Cardiac fibroblast (primary cell): Measurements from ENCODE around the gene FOXB2.
A peak's percentile ranks its signal among the peaks of the same experiment; 100 is the strongest.

Experiments used
- DNase-seq, 2 donors: peaks; one replicate each; pipeline versions ENCODE4 v3.0.0 to v3.0.0-alpha.2; 2010; ENCODE audit warnings: low read depth in 2 of 2
- H3K4me3 ChIP-seq, 2 donors: replicated peaks in 1 of 2; 1 replicate in 1 of 2; 2 replicates in 1 of 2; pipeline ENCODE4 v1.5.1; 2011; ENCODE audit warnings: low read depth in 2 of 2, low read length in 2 of 2, mild to moderate bottlenecking in 2 of 2, moderate library complexity in 1 of 2
- CTCF ChIP-seq: IDR thresholded peaks from one replicate; pipeline ENCODE4 v1.5.1; 2011; ENCODE audit warnings: low read depth, mild to moderate bottlenecking, low read length, inconsistent platforms

The FOXB2 gene

GRCh38 chr9:77010527-77010926 is 8.9 kb upstream of the FOXB2 start:
- H3K4me3 ChIP-seq: no peak overlapping the region
- TF ChIP-seq CTCF: no peak
- no peak for DNase-seq

- DNase-seq: peak; percentile 52 to 63
- peak; percentile 84 for TF ChIP-seq CTCF
Observed at GRCh38 chr9:77011973-77012821, 7.3 kb upstream of the FOXB2 start.

DNA sequence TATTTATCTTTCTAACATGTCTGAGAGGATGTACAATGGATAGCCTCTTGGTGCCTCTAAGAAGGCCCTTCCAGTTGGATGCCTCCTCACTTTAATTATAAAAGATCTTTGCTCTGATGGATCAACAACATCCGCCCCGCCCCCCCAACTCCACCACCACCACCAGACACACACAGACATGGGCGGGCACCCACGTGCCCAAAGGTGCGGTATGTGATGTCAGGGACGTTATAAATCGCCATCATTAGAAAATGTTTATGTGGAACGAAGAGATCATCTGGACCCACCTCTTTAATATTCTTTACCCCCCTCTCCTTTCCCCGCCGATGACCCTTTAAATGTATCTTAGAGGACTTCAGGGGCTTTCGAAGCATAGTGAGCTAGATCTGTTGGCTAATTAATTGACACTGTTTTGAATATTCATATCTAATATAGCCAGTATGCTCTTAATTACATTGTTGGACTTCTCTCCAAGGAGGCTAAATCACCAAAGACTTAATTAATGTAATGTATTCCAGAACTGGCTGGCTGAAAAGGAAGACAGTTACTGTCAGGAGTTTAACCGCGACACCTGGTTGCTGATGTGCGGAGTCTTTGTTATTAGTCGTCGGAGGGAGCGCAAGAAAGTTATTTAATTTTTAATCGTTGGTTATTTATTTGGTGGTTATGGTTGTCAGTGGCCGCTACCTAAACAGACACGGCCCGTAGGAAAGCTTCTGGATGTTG is 6.1 kb upstream of the FOXB2 start:
- TF ChIP-seq CTCF: no peak
- H3K4me3 ChIP-seq: no peak overlapping the region
- DNase-seq: no peak

More at GRCh38 chr9:77011973-77012821, 7.3 kb upstream of the FOXB2 start:
- H3K4me3 ChIP-seq: peak overlapping the region in 1 of 2 donors; percentile 15

- TF ChIP-seq CTCF: no peak
- DNase-seq: no peak
Observed at GRCh38 chr9:77013932-77014596, 5.4 kb upstream of the FOXB2 start.

DNA sequence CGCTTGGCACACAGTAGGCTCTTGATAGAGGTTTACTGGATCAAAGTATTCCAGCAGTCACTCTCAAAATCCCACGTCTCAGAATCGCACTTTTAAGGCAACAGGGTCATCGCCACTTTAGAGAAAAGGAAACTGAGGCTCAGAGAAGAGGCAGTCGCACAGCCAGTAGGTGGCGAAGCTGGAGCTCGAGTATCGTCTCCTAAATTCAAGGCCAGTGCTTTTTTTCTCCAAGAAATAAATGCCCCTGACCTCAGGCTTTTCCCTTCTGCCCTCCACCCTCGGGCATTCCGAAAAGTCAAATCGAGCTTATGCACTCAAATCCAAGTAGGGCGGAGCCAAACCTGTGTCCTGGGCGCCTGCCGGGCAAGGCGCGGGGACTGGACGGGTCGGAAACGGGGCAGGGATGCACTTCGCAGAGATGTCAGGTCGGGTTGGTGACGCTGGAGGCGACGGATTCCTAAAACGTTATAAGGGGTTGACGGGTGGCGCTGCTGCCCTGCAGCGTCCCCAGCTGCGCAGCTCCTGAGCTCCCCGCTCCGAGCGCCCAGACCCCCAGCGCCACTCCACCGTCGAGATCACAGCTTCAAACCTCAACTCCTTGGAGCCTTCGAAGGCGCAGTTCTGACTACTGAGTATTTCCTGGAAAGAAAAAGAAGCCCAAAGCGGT is 4.7 kb upstream of the FOXB2 start:
- peak; percentile 38 for TF ChIP-seq CTCF
- DNase-seq: peak in 1 of 2 donors; percentile 31
- no peak overlapping the region for H3K4me3 ChIP-seq

More at GRCh38 chr9:77013932-77014596, 5.4 kb upstream of the FOXB2 start:
- H3K4me3 ChIP-seq: no peak overlapping the region

- no peak for DNase-seq
- TF ChIP-seq CTCF: no peak
- H3K4me3 ChIP-seq: no peak overlapping the region
Observed at GRCh38 chr9:77015327-77016048, 4.0 kb upstream of the FOXB2 start.
